Left ventricle myocardium inferior (tissue), 1 donor: ENCODE data around the gene B3GNT9. TPM values are rescaled to one million over a fixed set of nuclear protein-coding genes. Genes with fewer than 3 reads are reported as not detected.

Experiments used
- DNase-seq: peaks from one replicate; pipeline ENCODE4 v3.0.0-alpha.2; 2020
- H3K27ac ChIP-seq: fragments of 200-600 bp; replicated peaks from 2 replicates; pipeline ENCODE4 v1.8.0; 2021
- H3K27me3 ChIP-seq: fragments of 200-600 bp; 2 replicates; pipeline ENCODE4 v1.8.0; 2021; ENCODE audit warnings: low read depth
- H3K36me3 ChIP-seq: fragments of 200-600 bp; 2 replicates; pipeline ENCODE4 v1.8.0; 2021
- H3K4me1 ChIP-seq: fragments of 200-600 bp; 2 replicates; pipeline ENCODE4 v1.8.0; 2021
- H3K4me3 ChIP-seq: fragments of 200-600 bp; 2 replicates; pipeline ENCODE4 v1.8.0; 2021; ENCODE audit warnings: mild to moderate bottlenecking, moderate library complexity
- H3K9me3 ChIP-seq: fragments of 200-600 bp; replicated peaks from 2 replicates; pipeline ENCODE4 v1.8.0; 2021
- CTCF ChIP-seq: fragments of 200-600 bp; IDR thresholded peaks from 2 replicates; pipeline ENCODE4 v1.8.0; 2021; ENCODE audit warnings: antibody characterized with exemption, mild to moderate bottlenecking, borderline replicate concordance
- intact Hi-C: fragments of 100-400 bp; cut with micrococcal nuclease; formaldehyde crosslinking; loops from one replicate; pipeline ENCODE4 v1.11.0; 2022
- total RNA-seq: library from RNA; stranded (reverse); fragmentation: NEBNext Ultra II Directional; extraction: Animal tissue kit (Norgen Biotek cat#: 25700); gene quantifications from one replicate; pipeline ENCODE4 v1.2.1, GENCODE V29; 2021
- donor health status: DM: no; HTN: yes; CAD: no; lungs with severe emphysema.

The B3GNT9 gene
- total RNA-seq, 1 donor from 2014 or later, result 9.8 TPM

- H3K9me3 ChIP-seq, result no peaks in the 10 kb centered on the region
- H3K4me1 ChIP-seq, result peaks cover 70% of the 10 kb centered on the region
- H3K27ac ChIP-seq, result peak overlapping the region; percentile 90
- no peak for TF ChIP-seq CTCF
- intact Hi-C loops, result no loop called here
- H3K27me3 ChIP-seq, result peaks cover 45% of the 10 kb centered on the region
- H3K36me3 ChIP-seq, result no peaks in the 10 kb centered on the region
- DNase-seq, result no peak
- peak overlapping the region; percentile 70 for H3K4me3 ChIP-seq
Observed at GRCh38 chr16:67165121-67166078, 14.6 kb upstream of the B3GNT9 start.

- H3K27me3 ChIP-seq, result peaks cover 45% of the 10 kb centered on the region
- intact Hi-C loops, result no loop called here
- no peak for TF ChIP-seq CTCF
- peaks cover 71% of the 10 kb centered on the region for H3K4me1 ChIP-seq
- peak within 1 kb of the TSS; percentile 90 for H3K27ac ChIP-seq
- H3K4me3 ChIP-seq, result peak within 1 kb of the TSS; percentile 70
- H3K9me3 ChIP-seq, result no peaks in the 10 kb centered on the region
- DNase-seq, result peak; percentile 75
- H3K36me3 ChIP-seq, result no peaks in the 10 kb centered on the region
Observed at GRCh38 chr16:67164599-67165061, 13.8 kb upstream of the B3GNT9 start, which contains the start of gene HSF4. Gene HSF4, plus strand, starts transcription at chr16:67164745. Its CDS starts 67 bp downstream, at chr16:67164812.

DNA sequence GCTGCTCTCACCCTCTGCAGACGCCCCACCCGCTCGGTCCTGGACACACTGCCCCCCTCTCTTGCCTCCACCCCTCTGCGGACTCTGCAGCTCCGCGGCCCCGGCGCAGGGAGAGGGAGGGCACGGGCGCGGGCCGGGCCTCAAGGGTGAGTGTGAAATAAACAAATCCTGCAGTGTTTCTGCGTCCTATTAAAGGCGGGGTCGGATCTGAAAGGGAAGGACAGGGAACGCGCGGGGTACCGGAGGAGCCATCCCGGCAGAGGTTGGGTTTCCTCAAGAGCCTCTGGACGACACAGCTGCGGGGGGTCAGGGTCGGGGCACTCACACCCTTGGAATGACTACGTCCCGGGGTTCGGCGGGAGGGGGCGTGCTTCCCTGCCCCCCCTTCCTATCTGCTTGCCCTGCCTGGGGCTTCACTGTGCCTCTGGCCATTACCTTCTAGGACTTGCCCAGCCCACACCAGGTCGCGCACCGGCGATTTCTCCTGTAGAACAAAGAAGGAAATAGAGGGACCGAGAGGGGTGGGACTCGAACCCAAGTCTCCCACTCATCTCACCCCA, 13.3 kb upstream of the B3GNT9 start:
- Histone ChIP-seq H3K9me3 (no peaks in the 10 kb centered on the region), H3K27ac (peak overlapping the region; percentile 90), H3K36me3 (no peaks in the 10 kb centered on the region), H3K4me1 (peaks cover 71% of the 10 kb centered on the region), H3K4me3 (peak overlapping the region; percentile 70), H3K27me3 (peaks cover 45% of the 10 kb centered on the region)
- intact Hi-C loops, result no loop called here
- no peak for TF ChIP-seq CTCF
- DNase-seq, result no peak

- peak; percentile 68 for DNase-seq
- TF ChIP-seq CTCF, result no peak
- Histone ChIP-seq H3K4me3 (peak overlapping the region; percentile 70), H3K27ac (peak overlapping the region; percentile 90), H3K36me3 (no peaks in the 10 kb centered on the region), H3K4me1 (peaks cover 72% of the 10 kb centered on the region), H3K9me3 (no peaks in the 10 kb centered on the region), H3K27me3 (peaks cover 45% of the 10 kb centered on the region)
- intact Hi-C loops, result no loop called here
Observed at GRCh38 chr16:67163164-67163998, 12.6 kb upstream of the B3GNT9 start.
